NCI-H2029 (cell line): ENCODE data around the gene PYDC2.
"Not testable (repeated sequence)": the region's sequence is repeated elsewhere in the genome, so short reads cannot be mapped to it uniquely, and the experiment has no call there.

Source experiments
- DNase-seq: peaks from one replicate; lab custom pipeline; 2025; lab: John Stamatoyannopoulos, UW

PYDC2 gene

GRCh38 chr3:191470545-191470944 lies 9.6 kb downstream of the PYDC2 start:
- no peak for DNase-seq

GRCh38 chr3:191473661-191474198 lies 12.8 kb downstream of the PYDC2 start:
- no peak for DNase-seq

GRCh38 chr3:191476066-191476772 lies 15.3 kb downstream of the PYDC2 start:
- no peak for DNase-seq

GRCh38 chr3:191483994-191484393 lies 23.0 kb downstream of the PYDC2 start:
- not testable (repeated sequence) for DNase-seq

GRCh38 chr3:191484461-191484860 lies 23.5 kb downstream of the PYDC2 start:
- DNase-seq = no peak

GRCh38 chr3:191492601-191493000 lies 31.6 kb downstream of the PYDC2 start:
- DNase-seq = no peak

GRCh38 chr3:191493336-191493735 lies 32.4 kb downstream of the PYDC2 start:
- no peak for DNase-seq

- peak; percentile 11 for DNase-seq
Measured at GRCh38 chr3:191499307-191500080, 38.5 kb downstream of the PYDC2 start.

- no peak for DNase-seq
Measured at GRCh38 chr3:191500892-191501291, 39.9 kb downstream of the PYDC2 start.

GRCh38 chr3:191502583-191502982 lies 41.6 kb downstream of the PYDC2 start:
- DNase-seq = no peak

GRCh38 chr3:191509078-191509477 lies 48.1 kb downstream of the PYDC2 start:
- no peak for DNase-seq
